NCI-H226 (cell line): ENCODE data around the gene IRF7.

ENCODE experiments used
- DNase-seq: peaks from one replicate; pipeline ENCODE4 v3.0.0-alpha.2; 2015

The IRF7 gene

GRCh38 chr11:640021-640706, 24.4 kb upstream of the IRF7 start:
- DNase-seq = no peak

GRCh38 chr11:639332-639955, 23.7 kb upstream of the IRF7 start:
- no peak for DNase-seq

- no peak for DNase-seq
These were observed 23.0 kb upstream of the IRF7 start for GRCh38 chr11:638631-639331.

- DNase-seq = no peak
These were observed 22.1 kb upstream of the IRF7 start for GRCh38 chr11:637593-638521.

- DNase-seq = no peak
These were observed 21.5 kb upstream of the IRF7 start for GRCh38 chr11:637333-637592.

- no peak for DNase-seq
These were observed 21.0 kb upstream of the IRF7 start, which contains the start of gene DRD4 for GRCh38 chr11:636511-637332. Gene DRD4 (plus strand): TSS chr11:637269. CDS start chr11:637305, 36 bp downstream.

- no peak for DNase-seq
These were observed 20.3 kb upstream of the IRF7 start for GRCh38 chr11:635945-636510.

- no peak for DNase-seq
These were observed 15.1 kb upstream of the IRF7 start for GRCh38 chr11:630871-631270.

GRCh38 chr11:629237-629583, 13.5 kb upstream of the IRF7 start:
- DNase-seq = no peak

GRCh38 chr11:628056-628455, 12.3 kb upstream of the IRF7 start:
- no peak for DNase-seq

GRCh38 chr11:627308-627576, 11.5 kb upstream of the IRF7 start:
- DNase-seq = no peak

GRCh38 chr11:626475-627307, 10.9 kb upstream of the IRF7 start, which contains the start of gene SCT:
Gene SCT (minus strand): TSS chr11:627181. CDS start chr11:627143, 38 bp downstream.
- DNase-seq = no peak

- DNase-seq = no peak
These were observed 10.0 kb upstream of the IRF7 start for GRCh38 chr11:625636-626268.

- DNase-seq = peak; percentile 4
These were observed 9.2 kb upstream of the IRF7 start, which contains the start of gene CDHR5 for GRCh38 chr11:624705-625635. Gene CDHR5 (minus strand): TSS chr11:624955. CDS start chr11:624902, 53 bp downstream.

- peak; percentile 43 for DNase-seq
These were observed 8.4 kb upstream of the IRF7 start for GRCh38 chr11:623999-624704.

GRCh38 chr11:623349-623869, 7.7 kb upstream of the IRF7 start:
- no peak for DNase-seq

- DNase-seq = no peak
These were observed 6.1 kb upstream of the IRF7 start for GRCh38 chr11:621838-622237.
